T47D (cell line): ENCODE data around the gene RNF181.

Experiments used
- DNase-seq, 2 experiments: peaks; one replicate each; pipeline versions ENCODE4 v3.0.0 to v3.0.0-alpha.2; 2011 to 2012; ENCODE audit warnings: low read depth in 1 of 2, low spot score in 1 of 2
- JUND ChIP-seq: IDR thresholded peaks from 2 replicates; pipeline ENCODE4 v1.6.1; 2012; ENCODE audit warnings: low read depth
- in situ Hi-C: cut with HindIII; loops from 2 replicates; pipeline ENCODE4 v1.10.0; 2016; ENCODE audit warnings: low sequenced_read_pairs, low pct_unique_long_range_greater_than_20kb

RNF181 gene, protein sequence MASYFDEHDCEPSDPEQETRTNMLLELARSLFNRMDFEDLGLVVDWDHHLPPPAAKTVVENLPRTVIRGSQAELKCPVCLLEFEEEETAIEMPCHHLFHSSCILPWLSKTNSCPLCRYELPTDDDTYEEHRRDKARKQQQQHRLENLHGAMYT

GRCh38 chr2:85595301-85596025 lies at the start of gene RNF181:
TSS of gene RNF181 (plus strand) at chr2:85595745. CDS start at chr2:85595764, 19 bp downstream.
- TF ChIP-seq JUND: no peak
- DNase-seq: peak; percentile 93 to 98
- in situ Hi-C loops: no loop called here

- in situ Hi-C loops: no loop called here
- TF ChIP-seq JUND: no peak
These were observed 49.7 kb upstream of the RNF181 start for GRCh38 chr2:85545780-85546240.

DNA sequence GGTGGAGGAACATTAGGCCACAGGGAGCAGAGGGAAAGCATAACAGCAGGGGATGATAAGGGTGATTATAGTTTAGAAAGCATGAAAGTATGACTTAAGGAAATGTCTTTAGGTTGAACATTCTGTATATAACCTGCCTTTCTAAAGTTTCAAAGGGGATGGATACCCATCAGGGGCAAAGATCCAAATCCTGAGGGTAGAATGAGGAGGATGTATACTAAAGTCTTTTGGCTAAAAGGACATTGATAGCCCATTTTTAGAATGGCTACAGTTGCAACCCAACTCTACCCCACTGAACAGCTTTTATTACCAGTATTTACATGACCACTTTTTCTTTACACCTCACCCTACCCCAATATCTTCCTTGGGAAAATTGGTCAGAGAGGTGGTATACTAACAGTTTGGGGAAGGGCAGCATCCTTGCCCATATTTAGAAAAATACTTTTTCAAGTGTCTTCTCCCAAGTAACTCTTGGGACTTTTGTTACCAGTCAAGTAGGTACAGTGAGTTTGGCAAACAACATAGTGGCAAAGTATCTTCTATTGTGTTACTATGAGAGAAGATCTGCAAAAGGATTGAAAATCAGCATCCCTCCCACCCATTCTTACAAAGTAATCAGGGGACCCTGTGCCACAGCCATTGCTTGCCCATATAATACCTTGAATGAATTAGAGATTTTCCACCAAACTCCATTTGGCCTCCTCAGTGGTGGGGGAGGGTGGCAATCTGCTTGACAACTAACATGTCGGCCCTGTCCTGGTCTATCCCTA lies 48.3 kb upstream of the RNF181 start:
- no peak for DNase-seq
- TF ChIP-seq JUND: no peak
- in situ Hi-C loops: no loop called here

More at GRCh38 chr2:85545780-85546240, 49.7 kb upstream of the RNF181 start:
- no peak for DNase-seq

DNA sequence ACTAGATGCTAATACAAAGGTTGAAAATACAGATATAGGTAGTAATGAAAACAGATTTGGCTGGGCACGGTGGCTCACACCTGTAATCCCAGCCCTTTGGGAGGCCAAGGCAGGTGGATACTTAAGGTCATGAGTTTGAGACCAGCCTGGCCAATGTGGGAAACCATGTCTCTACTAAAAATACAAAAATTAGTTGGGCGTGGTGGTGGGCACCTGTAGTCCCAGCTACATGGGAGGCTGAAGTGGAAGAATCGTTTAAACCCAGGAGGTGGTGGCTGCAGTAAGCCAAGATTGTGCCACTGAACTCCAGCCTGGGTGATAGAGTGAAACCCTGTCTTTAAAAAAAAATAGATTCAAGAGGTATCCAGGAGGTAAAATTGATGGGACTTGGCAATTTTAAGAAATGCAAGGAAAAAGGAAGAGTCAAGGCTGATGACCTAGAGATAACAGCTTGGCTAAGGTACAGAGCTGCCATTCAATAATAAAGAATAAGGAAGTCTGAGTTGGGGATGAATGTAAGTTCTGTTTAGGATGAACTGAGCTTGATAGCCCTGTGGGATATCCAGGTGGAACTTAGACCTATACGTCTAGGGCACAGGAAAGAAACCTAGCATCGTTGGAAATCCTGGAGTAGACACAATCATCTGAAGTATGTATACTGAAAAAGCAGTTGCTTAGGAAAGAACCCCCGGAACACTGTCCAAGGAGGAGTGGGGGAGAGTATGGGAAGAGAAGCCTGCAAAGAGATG lies 47.5 kb upstream of the RNF181 start:
- no peak for TF ChIP-seq JUND
- no peak for DNase-seq
- in situ Hi-C loops: no loop called here

DNA sequence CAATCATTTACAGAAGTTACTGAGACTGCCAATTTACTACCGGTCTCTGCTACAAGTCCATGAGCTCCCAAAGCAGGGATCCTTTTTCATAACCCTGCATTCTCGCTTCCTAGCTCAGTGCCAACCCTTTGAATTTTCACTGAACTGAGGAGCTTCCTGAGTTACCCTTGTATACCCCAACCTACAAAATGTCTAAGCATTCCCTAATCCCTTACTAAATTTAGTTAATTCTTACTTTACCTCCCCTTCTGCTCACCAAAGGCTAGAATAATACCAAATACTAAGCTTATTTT lies 47.0 kb upstream of the RNF181 start:
- DNase-seq: no peak
- in situ Hi-C loops: no loop called here
- no peak for TF ChIP-seq JUND

GRCh38 chr2:85549095-85549494 lies 46.5 kb upstream of the RNF181 start:
- no peak for TF ChIP-seq JUND
- in situ Hi-C loops: no loop called here
- no peak for DNase-seq

- no peak for DNase-seq
- in situ Hi-C loops: no loop called here
- no peak for TF ChIP-seq JUND
These were observed 45.7 kb upstream of the RNF181 start for GRCh38 chr2:85549826-85550225.

- in situ Hi-C loops: no loop called here
These were observed 45.1 kb upstream of the RNF181 start for GRCh38 chr2:85550486-85550885.

GRCh38 chr2:85551698-85552678 lies 43.6 kb upstream of the RNF181 start:
- peak; percentile 41 to 85 for DNase-seq
- in situ Hi-C loops: no loop called here
- TF ChIP-seq JUND: no peak

More at GRCh38 chr2:85550486-85550885, 45.1 kb upstream of the RNF181 start:
- TF ChIP-seq JUND: no peak
- DNase-seq: peak in 1 of 2 experiments; percentile 29

- TF ChIP-seq JUND: no peak
- no peak for DNase-seq
- in situ Hi-C loops: no loop called here
These were observed 42.4 kb upstream of the RNF181 start for GRCh38 chr2:85553184-85553583.

- TF ChIP-seq JUND: no peak
- no peak for DNase-seq
- in situ Hi-C loops: no loop called here
These were observed 40.4 kb upstream of the RNF181 start for GRCh38 chr2:85554980-85555612.
